ENCODE results near the gene PNLIPRP3.

DNA sequence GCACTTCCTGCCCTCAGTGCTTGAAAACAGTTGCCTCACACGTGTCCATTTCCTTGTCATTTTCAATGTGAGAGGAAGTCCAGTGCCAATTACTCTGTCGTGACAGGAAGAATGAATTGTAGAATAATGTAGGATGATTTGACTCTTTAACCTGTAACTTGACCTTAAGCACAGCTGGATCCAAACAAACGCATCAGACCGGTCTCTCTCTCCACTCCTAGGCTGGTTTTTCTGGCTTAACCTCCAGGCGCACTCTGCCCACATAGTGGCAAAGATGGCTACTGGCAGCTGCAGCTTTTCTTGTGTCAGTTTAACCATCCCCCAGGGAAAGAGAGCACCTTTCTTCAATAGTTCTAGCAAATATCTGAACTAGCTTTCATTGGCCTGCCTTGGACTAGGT is 29.4 kb upstream of the PNLIPRP3 start:
- TF ChIP-seq, protein P1, sequence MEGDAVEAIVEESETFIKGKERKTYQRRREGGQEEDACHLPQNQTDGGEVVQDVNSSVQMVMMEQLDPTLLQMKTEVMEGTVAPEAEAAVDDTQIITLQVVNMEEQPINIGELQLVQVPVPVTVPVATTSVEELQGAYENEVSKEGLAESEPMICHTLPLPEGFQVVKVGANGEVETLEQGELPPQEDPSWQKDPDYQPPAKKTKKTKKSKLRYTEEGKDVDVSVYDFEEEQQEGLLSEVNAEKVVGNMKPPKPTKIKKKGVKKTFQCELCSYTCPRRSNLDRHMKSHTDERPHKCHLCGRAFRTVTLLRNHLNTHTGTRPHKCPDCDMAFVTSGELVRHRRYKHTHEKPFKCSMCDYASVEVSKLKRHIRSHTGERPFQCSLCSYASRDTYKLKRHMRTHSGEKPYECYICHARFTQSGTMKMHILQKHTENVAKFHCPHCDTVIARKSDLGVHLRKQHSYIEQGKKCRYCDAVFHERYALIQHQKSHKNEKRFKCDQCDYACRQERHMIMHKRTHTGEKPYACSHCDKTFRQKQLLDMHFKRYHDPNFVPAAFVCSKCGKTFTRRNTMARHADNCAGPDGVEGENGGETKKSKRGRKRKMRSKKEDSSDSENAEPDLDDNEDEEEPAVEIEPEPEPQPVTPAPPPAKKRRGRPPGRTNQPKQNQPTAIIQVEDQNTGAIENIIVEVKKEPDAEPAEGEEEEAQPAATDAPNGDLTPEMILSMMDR (IDR thresholded peaks at IDR 0.05): no peak
- TF ChIP-seq POLR2A (IDR thresholded peaks at IDR 0.05): no peak
